Astrocyte (in vitro differentiated cells and primary cell): ENCODE results near the gene ORMDL3. TPM values are rescaled to one million over a fixed set of nuclear protein-coding genes. Genes with fewer than 3 reads are reported as not detected.

Source experiments
- DNase-seq: peaks from one replicate; pipeline ENCODE4 v3.0.0-alpha.2; 2010; ENCODE audit warnings: low read depth
- FAIRE-seq: peaks from 2 replicates; lab custom pipeline; 2011; peaks lifted over from hg19 to GRCh38; lab: Jason Lieb, UNC
- H2AFZ ChIP-seq: 2 replicates; pipeline ENCODE4 v1.6.0; 2012; ENCODE audit warnings: low read depth, low read length, inconsistent platforms
- H3K27ac ChIP-seq: 2 replicates; pipeline ENCODE4 v1.5.1; 2011; ENCODE audit warnings: low read depth, low read length, inconsistent platforms
- H3K27me3 ChIP-seq: 2 replicates; pipeline ENCODE4 v1.6.0; 2011; ENCODE audit warnings: low read length, inconsistent platforms; ENCODE audit not compliant: insufficient read depth
- H3K36me3 ChIP-seq: 2 replicates; pipeline ENCODE4 v1.5.1; 2011; ENCODE audit warnings: low read length, inconsistent platforms; ENCODE audit not compliant: insufficient read depth
- H3K4me1 ChIP-seq: 2 replicates; pipeline ENCODE4 v1.5.1; 2011; ENCODE audit warnings: low read length, inconsistent platforms; ENCODE audit not compliant: insufficient read depth
- H3K4me2 ChIP-seq: 2 replicates; pipeline ENCODE4 v1.6.0; 2012; ENCODE audit warnings: low read length, inconsistent platforms
- H3K4me3 ChIP-seq: 2 replicates; pipeline ENCODE4 v1.5.1; 2011; ENCODE audit warnings: low read depth, mild to moderate bottlenecking, low read length, inconsistent platforms; ENCODE audit not compliant: insufficient read depth
- H3K79me2 ChIP-seq: 2 replicates; pipeline ENCODE4 v1.6.0; 2012; ENCODE audit warnings: mild to moderate bottlenecking, low read length, inconsistent platforms; ENCODE audit not compliant: insufficient read depth
- H3K9ac ChIP-seq: 2 replicates; pipeline ENCODE4 v1.6.0; 2012; ENCODE audit warnings: mild to moderate bottlenecking, low read length, inconsistent platforms
- H3K9me3 ChIP-seq: 2 replicates; pipeline ENCODE4 v1.5.1; 2012; ENCODE audit warnings: low read depth, mild to moderate bottlenecking, low read length, inconsistent platforms; ENCODE audit not compliant: insufficient read depth
- H4K20me1 ChIP-seq: 2 replicates; pipeline ENCODE4 v1.6.0; 2012; ENCODE audit warnings: low read length, inconsistent platforms; ENCODE audit not compliant: insufficient read depth
- H3K27ac Mint-ChIP-seq: one replicate; pipeline ENCODE4 v1.8.0; 2021; ENCODE audit warnings: mild to moderate bottlenecking, mixed read lengths; ENCODE audit not compliant: unreplicated experiment
- H3K27me3 Mint-ChIP-seq: one replicate; pipeline ENCODE4 v1.8.0; 2021; ENCODE audit warnings: low read depth, mixed read lengths; ENCODE audit not compliant: unreplicated experiment
- H3K36me3 Mint-ChIP-seq: one replicate; pipeline ENCODE4 v1.8.0; 2021; ENCODE audit warnings: low read depth, mixed read lengths; ENCODE audit not compliant: unreplicated experiment
- H3K4me1 Mint-ChIP-seq: one replicate; pipeline ENCODE4 v1.8.0; 2021; ENCODE audit warnings: low read depth, mixed read lengths; ENCODE audit not compliant: unreplicated experiment
- H3K4me3 Mint-ChIP-seq: one replicate; pipeline ENCODE4 v1.8.0; 2021; ENCODE audit warnings: mild to moderate bottlenecking, moderate library complexity, mixed read lengths; ENCODE audit not compliant: unreplicated experiment
- H3K9me3 Mint-ChIP-seq: one replicate; pipeline ENCODE4 v1.8.0; 2021; ENCODE audit warnings: mild to moderate bottlenecking, mixed read lengths; ENCODE audit not compliant: unreplicated experiment
- CTCF ChIP-seq: IDR thresholded peaks from 2 replicates; pipeline ENCODE4 v1.5.1; 2011; ENCODE audit warnings: low read depth, mild to moderate bottlenecking, inconsistent platforms, low read length, moderate library complexity; ENCODE audit not compliant: insufficient read depth
- EZH2 ChIP-seq: IDR thresholded peaks from 2 replicates; pipeline ENCODE4 v1.6.1; 2012; ENCODE audit warnings: mild to moderate bottlenecking, low read length, inconsistent platforms; ENCODE audit not compliant: insufficient read depth
- total RNA-seq: library from RNA; stranded (reverse); gene quantifications from 2 replicates; pipeline ENCODE4 v1.2.1, GENCODE V29; 2021

Gene ORMDL3
- total RNA-seq, 1 donor from 2014 or later = 65.3 TPM

DNA sequence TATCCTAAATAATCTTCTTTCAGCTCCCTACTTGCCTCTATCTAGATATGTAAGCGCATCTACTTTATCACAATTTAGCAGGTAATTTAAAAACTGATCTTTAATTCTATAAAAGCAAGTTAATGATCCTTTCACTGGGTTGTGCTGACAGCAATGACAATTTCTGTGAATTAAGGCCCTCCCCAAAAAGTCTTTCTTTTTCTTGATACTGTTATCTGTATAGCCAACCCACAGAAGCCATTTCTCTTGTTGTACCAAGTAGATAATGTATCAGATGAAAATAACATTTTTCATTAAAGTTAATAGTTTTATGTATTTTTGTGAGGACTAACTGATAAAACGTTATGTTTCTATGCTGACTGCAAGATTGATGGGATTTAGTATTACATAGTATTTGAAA lies 55.6 kb downstream of the ORMDL3 start:
- Histone ChIP-seq H3K4me2 (no peak overlapping the region), H3K79me2 (no peaks in the 10 kb centered on the region), H3K27ac (no peak overlapping the region), H3K9me3 (peaks cover 10% of the 10 kb centered on the region), H3K9ac (no peak overlapping the region), H4K20me1 (no peaks in the 10 kb centered on the region), H3K4me3 (no peak overlapping the region), H3K27me3 (peaks cover 23% of the 10 kb centered on the region), H3K4me1 (no peaks in the 10 kb centered on the region), H3K36me3 (no peaks in the 10 kb centered on the region), H2AFZ (no peak overlapping the region)
- H3K4me3 Mint-ChIP-seq = no peak overlapping the region
- no peak for DNase-seq
- no peak overlapping the region for H3K27ac Mint-ChIP-seq
- no peaks in the 10 kb centered on the region for H3K36me3 Mint-ChIP-seq
- H3K4me1 Mint-ChIP-seq = no peaks in the 10 kb centered on the region
- no peak for FAIRE-seq
- H3K27me3 Mint-ChIP-seq = peaks cover 12% of the 10 kb centered on the region
- H3K9me3 Mint-ChIP-seq = no peaks in the 10 kb centered on the region
- TF ChIP-seq CTCF = no peak
- TF ChIP-seq EZH2 = no peak

Other genes starting within 250 kb of the ORMDL3 start
- gene PGAP3, start 239.5 kb downstream of the ORMDL3 start, total RNA-seq = 12.2 and 15.6 TPM in 2 replicates
- gene ERBB2, start 227.5 kb downstream of the ORMDL3 start, total RNA-seq = 64.0 and 70.4 TPM in 2 replicates
- 38.9 and 41.3 TPM in 2 replicates for gene MIEN1, start 197.1 kb downstream of the ORMDL3 start, total RNA-seq
- gene GRB7, start 189.7 kb downstream of the ORMDL3 start, total RNA-seq = 1.8 and 3.3 TPM in 2 replicates
- gene IKZF3, start 63.3 kb downstream of the ORMDL3 start, total RNA-seq = 0.34 and 0.41 TPM in 2 replicates
- not detected in 2 replicates for gene ZPBP2, start 59.4 kb downstream of the ORMDL3 start, total RNA-seq
- 12.1 and 12.4 TPM in 2 replicates for gene GSDMB, start 9.0 kb downstream of the ORMDL3 start, total RNA-seq
- not detected in 2 replicates for gene LRRC3C, start 131 bp upstream of the ORMDL3 start, total RNA-seq
- gene GSDMA, start 35.4 kb upstream of the ORMDL3 start, total RNA-seq = not detected in 2 replicates
- gene PSMD3, start 53.2 kb upstream of the ORMDL3 start, total RNA-seq = 129 and 134 TPM in 2 replicates
- not detected in 2 replicates for gene CSF3, start 87.8 kb upstream of the ORMDL3 start, total RNA-seq
- gene MED24, start 126.8 kb upstream of the ORMDL3 start, total RNA-seq = 49.2 and 56.4 TPM in 2 replicates
- 16.7 and 20.4 TPM in 2 replicates for gene THRA, start 135.4 kb upstream of the ORMDL3 start, total RNA-seq
- gene NR1D1, start 173.0 kb upstream of the ORMDL3 start, total RNA-seq = 8.7 and 10.1 TPM in 2 replicates
- gene MSL1, start 194.4 kb upstream of the ORMDL3 start, total RNA-seq = 81.9 and 83.3 TPM in 2 replicates
- 55.0 and 56.1 TPM in 2 replicates for gene CASC3, start 212.9 kb upstream of the ORMDL3 start, total RNA-seq
- gene RAPGEFL1, start 249.9 kb upstream of the ORMDL3 start, total RNA-seq = 6.8 and 7.0 TPM in 2 replicates